Stomach (tissue), 4 donors: ENCODE measurements around the gene RAPGEF1.

Experiments
- CTCF ChIP-seq, 7 experiments: fragments of 450-650 bp in 4 of 7; fragments of 200-600 bp in 3 of 7; sonication (generic) in 3 of 7; IDR thresholded peaks; one replicate each; pipeline ENCODE4 v1.5.1; 2016 to 2019; ENCODE audit warnings: antibody characterized with exemption in 7 of 7, control low read depth in 2 of 7, mild to moderate bottlenecking in 1 of 7
- POLR2A ChIP-seq, 4 donors: fragments of 450-650 bp; IDR thresholded peaks; one replicate each; pipeline ENCODE4 v1.6.1; 2016; ENCODE audit warnings: antibody characterized with exemption in 4 of 4, control low read depth in 2 of 4, mild to moderate bottlenecking in 1 of 4, moderate library complexity in 1 of 4

DNA sequence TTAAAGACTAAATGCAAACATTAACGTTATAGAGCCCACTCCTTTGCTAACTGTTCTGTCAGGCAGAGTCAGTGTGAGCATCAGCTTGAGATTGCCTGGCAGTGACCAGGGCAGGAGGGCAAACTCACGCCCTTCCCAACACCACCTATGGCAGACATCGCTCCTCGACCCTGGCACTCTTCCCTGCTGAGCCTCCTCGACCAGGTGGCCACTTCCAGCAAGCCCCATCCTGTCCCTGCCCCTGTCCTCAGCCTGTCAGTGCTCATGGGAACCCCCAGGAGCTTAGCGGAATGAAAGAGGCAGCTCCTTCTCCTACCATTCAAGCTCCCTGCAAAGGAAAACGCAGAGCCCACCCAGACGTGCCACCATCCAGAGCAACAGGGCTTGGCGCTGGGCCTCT is 152.5 kb downstream of the RAPGEF1 start:
- TF ChIP-seq POLR2A (IDR thresholded peaks at IDR 0.05), result no peak
- TF ChIP-seq CTCF (IDR thresholded peaks at IDR 0.05), result no peak
